Cardiac muscle cell (in vitro differentiated cells and primary cell): ENCODE measurements around the gene COA8. TPM values are rescaled to one million over a fixed set of nuclear protein-coding genes. Genes with fewer than 3 reads are reported as not detected.

Experiments used
- DNase-seq, 2 donors: peaks; one replicate each; pipeline versions ENCODE4 v3.0.0 to v3.0.0-alpha.2; 2010 to 2017; ENCODE audit warnings: low read depth in 1 of 2, low spot score in 1 of 2
- H3K27ac ChIP-seq: fragments of 200-600 bp; sonication (generic); 2 replicates; pipeline ENCODE4 v1.5.1; 2016
- H3K27me3 ChIP-seq: fragments of 200-600 bp; sonication (generic); 2 replicates; pipeline ENCODE4 v1.6.0; 2016; ENCODE audit warnings: control low read depth
- H3K36me3 ChIP-seq: fragments of 200-600 bp; sonication (generic); 2 replicates; pipeline ENCODE4 v1.5.1; 2016; ENCODE audit warnings: control low read depth
- H3K4me1 ChIP-seq: fragments of 200-600 bp; sonication (generic); 2 replicates; pipeline ENCODE4 v1.8.1; 2017; ENCODE audit warnings: low read depth, mild to moderate bottlenecking, mixed run types
- H3K4me3 ChIP-seq: fragments of 200-600 bp; sonication (generic); 2 replicates; pipeline ENCODE4 v1.5.1; 2016; ENCODE audit warnings: mild to moderate bottlenecking
- H3K9me3 ChIP-seq: fragments of 200-600 bp; sonication (generic); 2 replicates; pipeline ENCODE4 v1.5.1; 2017; ENCODE audit warnings: low read depth, mild to moderate bottlenecking, control low read depth
- polyA plus RNA-seq: library from polyadenylated mRNA; unstranded; fragments of >200 nt; fragmentation: Nextera tagmentation; extraction: Ambion mirVana; gene quantifications from 2 replicates; pipeline ENCODE4 v1.2.1, GENCODE V29; 2016
- total RNA-seq: library from RNA; depleted of rRNA; stranded (reverse); fragments of >200 nt; gene quantifications from 2 replicates; pipeline ENCODE4 v1.2.3, GENCODE V29; 2016
- TF ChIP-seq, protein P1 (sequence below): IDR thresholded peaks from 2 replicates; pipeline ENCODE4 v1.5.1; 2012; ENCODE audit warnings: low read depth, mild to moderate bottlenecking, low read length

COA8 gene
- total and polyA plus RNA-seq, 2 experiments from 2014 or later: 31.3 to 68.2 TPM

DNA sequence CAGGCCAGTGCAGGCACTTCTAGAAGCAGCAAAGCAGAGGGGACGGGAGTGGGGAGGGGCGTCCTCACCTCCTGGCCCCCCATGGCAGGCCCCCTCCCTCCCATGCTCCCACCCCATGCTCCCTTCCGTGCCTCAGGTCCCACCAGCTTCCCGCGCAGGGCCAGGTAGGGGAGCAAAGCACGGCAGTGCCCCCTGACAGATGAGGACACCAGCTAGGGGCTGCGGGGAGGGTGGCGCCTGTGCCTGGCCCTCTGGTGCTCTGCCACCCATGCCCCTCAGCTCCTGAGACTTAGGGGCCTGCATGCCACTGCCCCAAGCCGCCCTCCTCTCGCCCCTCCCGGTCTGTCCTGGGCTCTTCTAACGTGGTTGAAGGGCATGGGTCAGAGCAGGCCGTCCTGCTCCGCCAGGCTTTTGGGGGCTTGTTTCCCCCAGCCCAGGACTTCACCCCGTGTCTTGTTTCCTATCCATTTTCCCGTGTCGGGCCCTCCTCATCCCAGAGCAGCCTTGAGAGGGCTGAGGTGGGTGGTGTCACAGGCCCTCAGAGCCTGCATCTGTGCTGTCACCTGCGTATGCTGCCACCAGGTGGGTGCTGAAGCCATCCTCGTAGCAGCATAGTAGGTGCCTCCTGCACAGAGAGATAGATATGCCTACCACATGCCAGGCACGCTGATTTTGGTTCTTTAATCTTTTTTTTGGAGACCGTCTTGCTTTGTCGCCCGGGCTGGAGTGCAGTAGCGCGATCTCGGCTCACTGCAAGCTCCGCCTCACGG lies 23.5 kb upstream of the COA8 start:
- TF ChIP-seq, protein P1, sequence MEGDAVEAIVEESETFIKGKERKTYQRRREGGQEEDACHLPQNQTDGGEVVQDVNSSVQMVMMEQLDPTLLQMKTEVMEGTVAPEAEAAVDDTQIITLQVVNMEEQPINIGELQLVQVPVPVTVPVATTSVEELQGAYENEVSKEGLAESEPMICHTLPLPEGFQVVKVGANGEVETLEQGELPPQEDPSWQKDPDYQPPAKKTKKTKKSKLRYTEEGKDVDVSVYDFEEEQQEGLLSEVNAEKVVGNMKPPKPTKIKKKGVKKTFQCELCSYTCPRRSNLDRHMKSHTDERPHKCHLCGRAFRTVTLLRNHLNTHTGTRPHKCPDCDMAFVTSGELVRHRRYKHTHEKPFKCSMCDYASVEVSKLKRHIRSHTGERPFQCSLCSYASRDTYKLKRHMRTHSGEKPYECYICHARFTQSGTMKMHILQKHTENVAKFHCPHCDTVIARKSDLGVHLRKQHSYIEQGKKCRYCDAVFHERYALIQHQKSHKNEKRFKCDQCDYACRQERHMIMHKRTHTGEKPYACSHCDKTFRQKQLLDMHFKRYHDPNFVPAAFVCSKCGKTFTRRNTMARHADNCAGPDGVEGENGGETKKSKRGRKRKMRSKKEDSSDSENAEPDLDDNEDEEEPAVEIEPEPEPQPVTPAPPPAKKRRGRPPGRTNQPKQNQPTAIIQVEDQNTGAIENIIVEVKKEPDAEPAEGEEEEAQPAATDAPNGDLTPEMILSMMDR: no peak
- H3K4me1 ChIP-seq: peaks cover 6% of the 10 kb centered on the region
- no peaks in the 10 kb centered on the region for H3K27me3 ChIP-seq
- H3K4me3 ChIP-seq: no peak overlapping the region
- DNase-seq: no peak
- no peaks in the 10 kb centered on the region for H3K9me3 ChIP-seq
- H3K36me3 ChIP-seq: no peaks in the 10 kb centered on the region
- H3K27ac ChIP-seq: no peak overlapping the region

- Histone ChIP-seq H3K4me3 (no peak overlapping the region), H3K9me3 (no peaks in the 10 kb centered on the region), H3K36me3 (no peaks in the 10 kb centered on the region), H3K27me3 (no peaks in the 10 kb centered on the region), H3K4me1 (peaks cover 6% of the 10 kb centered on the region), H3K27ac (no peak overlapping the region)
- DNase-seq: no peak
- TF ChIP-seq, protein P1: no peak
These were observed 21.7 kb upstream of the COA8 start for GRCh38 chr14:103540821-103541708.

GRCh38 chr14:103541709-103542604 lies 20.8 kb upstream of the COA8 start:
- Histone ChIP-seq H3K4me3 (no peak overlapping the region), H3K27ac (no peak overlapping the region), H3K27me3 (no peaks in the 10 kb centered on the region), H3K9me3 (no peaks in the 10 kb centered on the region), H3K36me3 (no peaks in the 10 kb centered on the region), H3K4me1 (peaks cover 6% of the 10 kb centered on the region)
- DNase-seq: no peak
- TF ChIP-seq, protein P1: no peak

GRCh38 chr14:103542605-103543088 lies 20.1 kb upstream of the COA8 start:
- H3K27ac ChIP-seq: no peak overlapping the region
- no peak overlapping the region for H3K4me3 ChIP-seq
- H3K36me3 ChIP-seq: no peaks in the 10 kb centered on the region
- H3K9me3 ChIP-seq: no peaks in the 10 kb centered on the region
- DNase-seq: no peak
- TF ChIP-seq, protein P1: no peak
- H3K27me3 ChIP-seq: no peaks in the 10 kb centered on the region
- H3K4me1 ChIP-seq: peaks cover 6% of the 10 kb centered on the region

DNA sequence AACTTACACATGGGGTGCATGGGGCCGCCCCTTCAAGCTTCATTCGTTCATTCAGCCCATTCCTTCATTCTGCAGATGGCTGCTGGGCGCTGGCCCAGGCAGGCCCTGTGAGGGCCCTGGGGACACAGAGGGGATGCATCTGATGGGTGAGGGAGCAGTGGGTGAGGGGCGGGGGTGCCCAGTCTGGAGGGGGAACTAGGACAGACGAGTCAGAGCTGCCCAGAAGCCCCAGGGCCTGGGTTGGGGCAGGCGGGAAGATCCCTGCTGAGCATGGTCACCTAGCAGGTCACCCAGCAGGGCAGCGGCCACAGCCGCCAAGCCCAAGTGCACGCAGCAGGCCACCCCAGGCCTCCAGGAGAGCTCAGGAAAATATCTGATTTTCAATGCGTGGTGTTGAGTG lies 19.6 kb upstream of the COA8 start:
- Histone ChIP-seq H3K4me1 (peaks cover 6% of the 10 kb centered on the region), H3K9me3 (no peaks in the 10 kb centered on the region), H3K36me3 (no peaks in the 10 kb centered on the region), H3K27me3 (no peaks in the 10 kb centered on the region), H3K27ac (no peak overlapping the region), H3K4me3 (no peak overlapping the region)
- DNase-seq: no peak
- TF ChIP-seq, protein P1: no peak
